HEK293T (cell line): ENCODE data around the gene ADGRL3.

Source experiments
- ARNT ChIP-seq: fragments of 450-650 bp; IDR thresholded peaks from 2 replicates; pipeline ENCODE4 v1.6.1; 2017; ENCODE audit warnings: mild to moderate bottlenecking
- CTBP1 ChIP-seq: fragments of 450-650 bp; IDR thresholded peaks from 2 replicates; pipeline ENCODE4 v1.6.1; 2016; ENCODE audit warnings: borderline replicate concordance
- ELF4 ChIP-seq: fragments of 450-650 bp; IDR thresholded peaks from 2 replicates; pipeline ENCODE4 v1.6.1; 2017; ENCODE audit warnings: antibody characterized with exemption
- SP1 ChIP-seq: fragments of 450-650 bp; IDR thresholded peaks from 2 replicates; pipeline ENCODE4 v1.6.1; 2017
- SUZ12 ChIP-seq: fragments of 450-650 bp; IDR thresholded peaks from 2 replicates; pipeline ENCODE4 v1.6.1; 2016; ENCODE audit warnings: mild to moderate bottlenecking
- TARDBP ChIP-seq: fragments of 450-650 bp; IDR thresholded peaks from 2 replicates; pipeline ENCODE4 v1.6.1; 2016
- ZNF384 ChIP-seq: fragments of 450-650 bp; IDR thresholded peaks from 2 replicates; pipeline ENCODE4 v1.6.1; 2016

DNA sequence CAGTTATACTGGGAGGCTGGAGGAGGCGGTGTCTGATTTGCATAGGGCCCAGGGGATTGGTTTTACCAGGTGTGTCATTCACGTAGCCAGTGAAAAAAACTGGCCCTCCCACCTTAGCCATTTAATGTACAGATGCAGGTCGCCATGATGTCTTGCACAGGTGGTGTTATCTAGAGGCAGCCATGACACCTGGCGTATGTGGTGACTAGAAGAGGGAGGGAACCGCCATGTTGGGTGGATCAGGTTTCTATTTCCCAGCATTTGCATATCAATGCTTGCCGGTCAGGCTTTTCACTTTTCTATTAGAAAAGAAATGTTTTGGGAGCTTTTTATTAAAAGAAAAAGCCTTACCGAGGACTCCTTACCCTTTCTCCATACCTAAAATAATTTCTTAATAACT is 523.4 kb downstream of the ADGRL3 start:
- TF ChIP-seq TARDBP (no peak), SP1 (no peak), SUZ12 (no peak), ZNF384 (no peak), ARNT (no peak), ELF4 (no peak), CTBP1 (no peak)
